ENCODE measurements around the gene OGFR.

- TF ChIP-seq EZH2phosphoT487 (IDR thresholded peaks at IDR 0.05; ENCODE audit: insufficient read depth, low read depth), result no peak
- no peak for TF ChIP-seq EZH2 (IDR thresholded peaks at IDR 0.05; ENCODE audit: insufficient read depth, poor library complexity, severe bottlenecking)
Observed at GRCh38 chr20:62772619-62772989, 32.0 kb upstream of the OGFR start.
